Tongue (tissue), 2 donors: ENCODE results near the gene TPPP3. TPM values are rescaled to one million over a fixed set of nuclear protein-coding genes. Genes with fewer than 3 reads are reported as not detected.
"Not testable (repeated sequence)": the region's sequence is repeated elsewhere in the genome, so short reads cannot be mapped to it uniquely, and the experiment has no call there.

Source experiments
- DNase-seq: peaks from one replicate; pipeline ENCODE4 v3.0.0-alpha.2; 2015
- total RNA-seq: library from RNA; depleted of rRNA; stranded (reverse); fragments of >200 nt; gene quantifications from one replicate; pipeline ENCODE4 v1.2.3, GENCODE V29; 2014

Gene TPPP3
- total RNA-seq, 1 donor from 2014 or later: 135 TPM

DNA sequence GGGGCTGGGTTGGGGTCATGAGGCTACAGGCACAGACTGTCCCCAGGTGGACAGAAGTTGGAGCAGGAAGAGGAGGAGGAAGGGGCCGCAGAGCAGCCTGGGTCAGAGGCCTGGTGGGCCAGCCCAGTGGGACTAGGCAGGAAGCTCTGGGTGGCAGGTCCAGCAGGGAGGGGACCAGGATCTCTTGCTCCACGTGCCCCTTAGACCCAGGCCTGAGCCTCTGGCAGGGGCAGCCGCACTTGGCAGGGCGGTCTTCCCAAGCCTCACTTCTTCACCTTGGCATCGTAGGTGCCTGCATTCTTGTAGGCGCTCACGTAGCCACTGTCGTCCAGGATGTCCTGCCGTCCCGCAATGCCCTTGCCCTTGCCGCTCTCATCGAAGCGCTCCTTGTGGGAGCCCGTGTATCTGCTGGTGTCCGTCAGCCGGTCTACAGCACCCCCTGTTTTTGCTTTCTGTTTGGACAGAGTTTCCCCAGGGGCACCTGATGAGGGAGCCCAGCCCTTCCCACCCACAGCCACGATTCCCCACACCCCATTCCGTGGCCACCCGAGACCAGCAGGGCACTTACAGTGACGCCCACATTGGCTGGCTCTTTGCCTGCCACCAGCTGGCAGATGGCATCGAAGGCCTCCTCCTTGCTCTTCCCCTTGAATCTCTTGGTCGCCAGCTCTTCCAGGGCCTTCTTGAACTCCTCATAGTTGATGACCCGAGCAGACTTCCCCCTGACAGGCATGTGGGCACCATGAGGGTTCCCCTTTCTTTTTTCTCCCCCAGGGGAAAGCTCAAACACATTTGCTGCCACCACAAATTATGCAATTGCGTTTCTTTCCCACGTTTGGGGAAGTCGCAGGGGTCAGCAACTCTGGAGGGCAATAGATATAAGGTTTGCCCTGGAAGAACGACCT, 3.1 kb downstream of the TPPP3 start:
- peak; percentile 68 for DNase-seq

DNA sequence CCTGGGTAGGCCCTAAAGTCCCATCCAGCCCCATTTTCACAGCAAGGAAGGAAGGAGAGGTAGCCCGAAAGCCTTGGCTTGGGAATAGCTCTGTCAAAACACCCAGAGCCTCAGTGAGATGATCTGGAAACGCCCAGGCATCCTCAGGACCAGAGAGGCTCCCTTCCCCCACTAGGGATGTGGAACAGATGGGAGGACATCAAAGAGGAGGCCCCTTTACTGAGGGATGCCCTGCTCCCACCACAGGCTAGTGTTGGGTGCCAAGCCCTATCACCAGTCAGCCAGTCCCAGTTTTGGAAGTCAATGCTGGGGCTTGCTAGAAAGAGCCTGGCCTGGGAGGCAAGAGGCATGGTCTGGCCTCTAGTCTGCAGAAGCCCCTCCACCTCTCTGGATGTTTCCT, 4.7 kb downstream of the TPPP3 start:
- no peak for DNase-seq

DNA sequence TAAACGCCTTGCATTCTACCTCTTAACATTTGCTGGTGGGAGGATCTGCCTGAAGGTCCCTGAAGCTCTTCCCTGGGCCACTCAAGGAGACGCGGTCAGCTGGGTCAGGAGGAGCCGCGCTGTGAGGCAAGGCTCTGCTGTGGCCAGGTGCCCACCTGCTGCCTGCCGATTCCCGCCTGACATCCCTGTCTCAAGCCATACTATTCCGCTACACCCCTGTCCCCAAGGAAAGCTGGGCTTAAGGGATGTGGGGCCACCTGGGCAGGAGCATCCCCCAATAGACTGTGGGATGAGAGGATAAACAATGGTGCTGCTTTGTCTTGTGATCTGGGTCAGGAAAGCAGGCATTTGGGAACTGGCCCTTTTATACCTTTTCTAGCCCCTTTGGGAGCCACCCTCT, 5.1 kb downstream of the TPPP3 start:
- DNase-seq: no peak

DNA sequence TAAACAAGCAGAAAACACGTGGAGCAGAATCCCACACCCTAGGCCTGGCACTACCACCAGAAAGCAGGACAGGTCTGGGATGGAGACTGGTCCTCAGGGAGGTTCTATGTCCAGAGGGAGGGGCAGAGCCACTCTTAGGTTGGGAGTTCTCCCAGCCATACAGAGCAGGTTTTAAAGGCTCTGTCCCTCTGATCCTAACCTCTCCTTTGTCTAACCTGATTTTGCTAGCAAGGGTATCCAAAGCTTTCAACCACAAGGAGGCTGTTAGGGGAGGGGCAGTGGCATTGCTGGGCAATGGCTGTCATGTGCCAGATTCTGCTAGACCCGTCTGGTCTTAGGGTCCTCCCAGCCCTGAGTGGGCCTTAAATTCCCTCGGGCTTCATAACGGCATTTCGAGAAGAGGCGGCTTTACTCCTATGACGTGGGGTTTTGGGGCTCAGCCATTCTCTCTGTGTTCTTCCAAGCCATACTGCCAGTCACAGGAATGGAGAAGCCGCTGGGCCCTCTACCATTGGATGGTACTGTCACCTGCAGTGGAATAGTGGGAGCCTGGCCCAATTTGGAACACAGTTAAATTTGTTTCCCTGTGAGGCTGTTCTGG, 5.7 kb downstream of the TPPP3 start:
- no peak for DNase-seq

DNA sequence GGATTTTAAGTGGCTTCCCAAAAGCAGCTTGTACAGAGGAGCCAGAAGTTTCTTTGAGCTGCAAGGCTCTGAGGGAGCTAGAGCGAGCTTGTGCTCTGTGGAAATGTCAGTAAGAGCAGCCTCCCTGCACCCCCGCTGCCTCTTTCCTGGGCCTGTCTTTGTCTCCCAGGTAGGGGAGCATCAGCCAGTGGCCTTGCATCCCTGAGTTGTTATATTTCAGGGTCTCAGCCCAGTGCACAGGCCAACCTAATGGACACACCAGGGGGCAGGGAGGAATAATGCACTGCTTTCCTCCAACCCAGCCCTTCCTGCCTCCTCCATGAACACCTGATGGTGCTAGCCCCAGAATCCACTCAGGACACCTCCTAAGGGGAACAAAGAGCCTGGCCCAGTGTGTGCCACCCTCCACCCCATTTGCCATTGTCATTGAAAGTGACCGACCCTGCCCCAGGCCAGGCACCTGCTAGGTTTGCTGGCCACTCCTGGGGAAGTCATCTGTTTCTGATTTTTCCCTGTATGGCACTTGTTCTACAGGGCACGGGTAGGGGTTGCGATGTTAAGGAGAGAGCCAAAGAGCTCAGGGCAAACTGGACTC, 6.3 kb downstream of the TPPP3 start:
- no peak for DNase-seq

DNA sequence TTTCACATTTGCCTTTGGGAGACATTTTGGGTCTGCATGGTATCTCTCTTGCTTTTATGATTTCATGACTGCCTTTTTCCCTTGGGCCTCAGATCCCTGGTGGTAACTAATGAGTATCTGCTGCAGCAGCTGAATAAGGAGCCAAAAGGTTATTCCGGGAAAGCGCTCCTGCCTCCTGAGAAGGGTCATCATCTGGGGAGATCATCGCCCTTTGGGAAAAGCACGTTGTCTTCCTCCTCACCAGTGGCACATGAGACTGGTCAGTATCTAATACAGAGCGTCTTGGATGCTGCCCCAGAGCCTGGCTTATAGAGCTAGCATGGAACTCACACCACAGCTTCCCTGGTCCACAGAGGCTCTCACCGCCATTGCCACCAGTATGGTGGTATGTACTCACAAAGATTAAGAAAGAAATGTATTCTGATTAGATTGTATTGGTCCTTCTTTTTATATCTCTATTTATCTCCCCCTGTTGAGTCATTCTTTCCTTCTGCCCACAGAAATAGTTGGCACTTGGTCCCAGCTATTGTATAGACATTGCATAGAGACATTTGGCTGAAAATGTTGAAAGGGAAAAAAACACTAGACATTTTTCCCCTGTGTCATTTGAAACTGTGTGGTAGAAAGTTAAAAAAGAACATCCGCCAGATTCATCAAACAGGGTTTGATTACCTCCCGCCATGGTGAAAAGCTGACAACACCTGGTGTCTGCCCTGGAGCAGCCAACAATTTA, 8.4 kb downstream of the TPPP3 start:
- no peak for DNase-seq

DNA sequence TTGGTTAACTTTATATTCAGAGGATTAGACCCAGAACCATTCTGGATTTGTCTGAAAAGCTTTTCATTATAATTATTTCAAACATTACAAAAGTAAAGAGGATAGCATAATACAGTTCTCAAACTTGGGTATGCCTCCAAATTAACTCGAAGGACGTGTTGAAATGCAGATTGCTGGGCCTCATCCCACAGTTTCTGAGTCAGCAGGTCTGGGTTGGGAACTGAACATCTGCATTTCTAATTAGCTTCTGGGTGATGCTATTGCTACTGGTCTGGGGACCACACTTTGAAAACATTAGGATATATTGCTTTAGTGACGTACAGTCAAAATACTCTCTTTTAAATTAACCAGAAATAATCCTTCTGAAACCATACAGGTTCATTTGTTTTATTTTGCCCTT, 10.0 kb downstream of the TPPP3 start:
- no peak for DNase-seq

DNA sequence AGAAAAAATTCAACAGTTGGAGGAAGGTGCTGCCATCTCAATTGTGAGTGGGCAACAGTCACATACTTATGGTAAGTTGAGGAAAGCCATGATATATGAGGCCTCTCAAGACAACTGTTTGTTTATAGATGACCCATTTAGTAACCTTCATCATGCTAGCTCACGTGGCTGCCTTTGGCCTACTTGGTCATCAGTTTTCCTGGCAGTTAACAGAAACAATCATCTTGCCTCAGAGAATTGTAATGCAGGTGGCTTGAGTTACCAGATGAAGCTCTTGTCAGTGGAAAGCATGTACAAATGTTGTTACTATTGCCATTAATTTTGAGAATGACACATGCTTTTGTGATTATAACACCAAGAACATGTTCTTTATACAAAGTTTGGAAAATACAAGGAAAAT, 14.7 kb downstream of the TPPP3 start:
- no peak for DNase-seq

DNA sequence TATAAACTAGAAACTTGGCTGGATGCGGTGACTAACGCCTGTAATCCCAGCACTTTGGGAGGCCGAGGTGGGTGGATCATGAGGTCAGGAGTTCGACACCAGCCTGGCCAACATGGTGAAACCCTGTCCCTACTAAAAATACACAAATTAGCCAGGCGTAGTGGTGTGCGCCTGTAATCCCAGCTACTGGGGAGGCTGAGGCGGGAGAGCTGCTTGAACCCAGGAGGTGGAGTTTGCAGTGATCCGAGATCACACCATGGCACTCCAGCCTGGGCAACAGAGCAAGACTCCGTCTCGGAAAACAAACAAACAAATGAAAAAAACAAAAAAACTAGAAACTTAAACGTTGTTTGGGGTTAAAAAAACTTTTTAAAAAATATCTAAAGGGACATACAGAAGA, 17.3 kb downstream of the TPPP3 start:
- DNase-seq: not testable (repeated sequence)

DNA sequence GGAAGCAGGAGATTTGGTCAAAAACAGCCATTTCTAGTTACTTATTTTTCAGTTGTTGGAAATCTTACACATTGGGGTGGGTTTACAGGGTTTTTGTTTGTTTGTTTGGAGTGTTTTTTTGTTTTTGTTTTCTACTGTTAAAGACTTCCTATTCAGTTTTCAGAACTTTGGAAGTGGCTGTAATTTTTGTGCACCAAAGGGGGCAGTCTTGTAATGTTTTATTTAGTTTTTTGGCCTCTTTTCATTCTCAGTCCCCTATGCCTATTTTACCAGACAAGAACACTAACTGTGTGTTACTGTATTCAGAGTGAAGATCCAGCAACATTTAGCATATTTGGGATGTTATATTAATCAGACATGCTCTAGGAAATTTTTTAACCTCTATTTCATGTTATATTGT, 20.6 kb downstream of the TPPP3 start:
- DNase-seq: peak; percentile 77

DNA sequence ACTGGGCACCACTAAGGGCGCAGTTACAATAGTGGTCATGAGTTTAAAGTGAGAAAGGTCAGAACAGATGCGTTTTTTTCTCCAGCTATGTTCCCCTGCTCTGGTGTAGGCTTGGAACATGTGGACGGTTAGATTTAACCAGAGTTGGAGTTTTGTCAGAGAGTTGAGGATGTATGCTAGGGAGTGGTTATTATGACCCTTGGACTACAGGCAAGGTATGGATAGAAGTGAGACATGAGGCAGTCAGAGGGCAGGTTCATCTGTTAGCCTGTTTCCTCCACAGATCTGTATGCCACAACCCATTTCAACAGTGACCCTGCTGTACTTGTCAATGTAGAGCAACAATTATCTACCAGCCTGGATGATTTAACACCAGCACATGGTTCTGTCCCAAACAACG, 22.6 kb downstream of the TPPP3 start:
- DNase-seq: no peak

DNA sequence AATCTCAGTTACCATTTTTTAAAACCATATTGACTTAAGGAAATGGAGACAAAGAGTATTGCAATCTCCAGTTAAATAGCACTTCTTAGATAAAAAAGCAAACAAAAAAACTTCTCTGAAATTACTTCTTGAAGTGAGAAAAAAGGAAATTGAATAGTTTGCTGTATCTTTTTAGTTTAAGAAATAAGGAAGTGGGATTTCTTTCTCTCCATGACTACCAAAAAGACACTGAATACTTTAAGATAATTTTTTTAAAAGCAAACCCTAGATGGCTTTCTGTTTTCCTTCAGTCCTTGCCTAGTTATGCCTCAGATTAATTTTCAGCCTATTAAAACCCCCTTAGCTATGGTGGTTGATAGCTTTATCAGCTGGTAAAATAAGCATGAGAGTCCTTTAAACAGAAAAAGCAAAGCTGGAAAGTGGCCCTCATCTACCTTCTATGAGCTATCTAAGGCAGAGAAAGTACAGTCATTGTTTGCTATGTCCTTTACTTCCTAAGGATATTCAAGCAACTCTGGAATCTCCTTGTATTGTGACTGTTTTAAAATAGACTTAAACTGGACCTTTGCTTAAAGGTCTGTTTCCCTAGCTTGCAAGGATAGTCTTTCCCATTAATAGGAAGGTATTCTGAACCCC, 28.6 kb downstream of the TPPP3 start:
- no peak for DNase-seq

DNA sequence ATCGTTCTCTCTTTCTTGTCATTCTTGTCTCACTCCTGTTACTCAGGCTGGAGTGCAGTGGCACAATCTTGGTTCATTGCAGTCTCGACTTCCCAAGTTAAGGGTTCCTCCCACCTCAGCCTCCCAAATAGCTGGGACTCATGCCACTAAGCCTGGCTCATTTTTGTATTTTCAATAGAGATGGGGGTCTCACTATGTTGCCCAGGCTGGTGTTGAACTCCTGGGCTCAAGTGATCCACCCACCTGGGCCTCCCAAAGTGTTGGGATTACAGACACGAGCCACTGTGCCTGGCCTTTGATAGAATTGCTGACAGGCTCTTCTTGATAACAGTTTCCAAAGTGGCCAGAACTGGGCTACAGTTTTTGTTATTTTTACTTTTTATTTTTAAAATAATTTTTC, 32.3 kb downstream of the TPPP3 start:
- DNase-seq: no peak

DNA sequence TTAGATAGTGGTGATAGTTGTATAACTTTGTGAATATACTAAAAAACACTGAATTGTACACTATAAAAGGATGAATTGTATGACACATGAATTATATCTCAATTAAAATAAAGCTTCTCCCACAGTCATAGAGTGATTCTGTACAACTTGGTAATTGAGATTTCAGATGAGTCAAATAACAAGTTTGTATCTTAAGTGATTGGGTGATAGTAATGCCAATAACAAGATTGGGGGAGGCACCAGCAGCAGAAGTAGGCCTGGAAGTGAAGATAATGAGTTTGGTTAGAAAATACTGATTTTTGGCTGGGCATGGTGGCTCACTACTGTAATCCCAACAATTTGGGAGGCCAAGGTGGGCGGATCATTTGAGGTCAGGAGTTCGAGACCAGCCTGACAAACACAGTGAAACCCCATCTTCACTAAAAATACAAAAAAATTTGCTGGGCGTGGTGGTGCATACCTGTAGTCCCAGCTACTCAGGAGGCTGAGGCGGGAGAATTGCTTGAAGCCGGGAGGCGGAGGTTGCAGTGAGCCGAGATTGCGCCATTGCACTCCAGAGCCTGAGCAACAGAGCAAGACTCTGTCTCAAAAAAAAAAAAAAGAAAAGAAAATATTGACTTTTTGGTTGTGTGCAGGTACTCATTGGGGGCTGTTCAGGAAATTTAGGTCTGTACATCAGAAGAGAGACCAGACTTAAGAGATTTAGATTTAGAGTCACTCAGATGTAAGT, 33.6 kb downstream of the TPPP3 start:
- not testable (repeated sequence) for DNase-seq

DNA sequence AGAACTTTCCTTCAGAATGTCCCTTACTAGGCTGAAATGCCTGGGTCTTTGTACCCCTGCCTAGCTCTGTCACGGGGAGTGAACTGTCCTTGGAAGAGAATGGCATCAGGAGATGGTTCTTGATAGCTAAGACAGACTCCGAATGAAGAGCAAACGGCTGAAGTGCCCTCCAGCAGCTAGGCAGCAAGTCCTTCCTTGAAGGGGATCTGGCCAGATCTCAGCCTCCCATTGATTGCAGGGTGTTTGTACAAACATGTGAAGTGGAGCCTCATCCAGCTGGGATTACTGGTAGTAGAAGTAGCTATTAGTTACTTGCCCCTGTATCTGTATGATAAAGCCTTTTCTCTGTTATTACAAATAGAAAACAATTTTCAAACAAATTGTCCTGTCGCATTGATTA, 35.7 kb downstream of the TPPP3 start:
- no peak for DNase-seq

DNA sequence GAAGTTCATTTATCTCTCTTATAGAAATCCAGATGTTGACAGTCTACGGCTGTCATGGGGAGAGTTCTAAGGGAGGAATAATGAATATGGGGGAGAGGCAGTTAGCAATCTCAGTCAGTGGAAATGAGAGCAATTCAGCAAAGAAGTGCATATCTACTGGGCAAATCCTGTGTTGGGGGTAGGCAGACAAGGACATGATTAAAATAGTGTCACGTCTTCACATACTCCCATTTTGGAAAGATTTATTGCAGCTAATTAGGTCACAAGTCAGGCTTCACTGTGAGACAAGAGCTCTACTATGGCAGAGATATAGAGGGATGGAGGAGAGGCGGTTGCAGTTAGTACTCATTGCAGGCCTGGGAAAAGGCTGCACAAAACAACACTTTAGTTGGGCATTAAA, 36.9 kb downstream of the TPPP3 start:
- DNase-seq: no peak

DNA sequence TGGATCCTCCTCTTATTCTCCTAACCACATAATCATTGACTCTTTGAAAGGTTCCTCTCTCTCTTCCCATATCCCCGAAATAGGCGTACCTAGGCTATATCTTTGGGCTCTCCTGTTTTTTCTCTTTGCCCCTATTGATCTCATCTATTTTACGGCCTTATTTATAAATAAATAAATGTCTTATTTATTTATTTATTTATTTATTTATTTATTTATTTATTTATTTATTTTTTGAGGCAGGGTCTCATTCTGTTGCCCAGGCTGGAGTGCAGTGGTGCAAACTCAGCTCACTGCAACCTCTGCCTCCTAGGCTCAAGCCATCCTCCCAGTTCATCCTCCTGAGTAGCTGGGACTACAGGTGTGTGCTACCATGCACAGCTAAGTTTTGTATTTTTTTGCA, 40.8 kb downstream of the TPPP3 start:
- not testable (repeated sequence) for DNase-seq

DNA sequence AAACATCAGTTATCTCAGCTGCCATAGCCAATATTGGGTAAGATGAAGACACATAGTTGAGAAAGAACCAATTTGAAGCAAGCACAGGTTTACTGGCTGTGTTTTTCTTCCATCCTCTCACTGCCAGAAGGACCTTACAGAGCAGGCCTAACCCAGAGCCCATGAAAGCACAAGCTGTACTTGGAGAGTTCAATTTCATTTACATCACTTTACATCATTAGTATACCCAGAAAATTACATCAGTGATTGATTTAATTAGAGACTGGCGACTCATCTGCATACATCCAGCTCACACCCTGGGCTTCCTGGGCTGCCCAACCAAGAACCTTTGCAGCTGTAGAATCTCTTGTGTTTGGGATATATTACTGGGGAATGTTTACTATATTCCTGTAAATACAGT, 43.0 kb downstream of the TPPP3 start:
- DNase-seq: no peak

DNA sequence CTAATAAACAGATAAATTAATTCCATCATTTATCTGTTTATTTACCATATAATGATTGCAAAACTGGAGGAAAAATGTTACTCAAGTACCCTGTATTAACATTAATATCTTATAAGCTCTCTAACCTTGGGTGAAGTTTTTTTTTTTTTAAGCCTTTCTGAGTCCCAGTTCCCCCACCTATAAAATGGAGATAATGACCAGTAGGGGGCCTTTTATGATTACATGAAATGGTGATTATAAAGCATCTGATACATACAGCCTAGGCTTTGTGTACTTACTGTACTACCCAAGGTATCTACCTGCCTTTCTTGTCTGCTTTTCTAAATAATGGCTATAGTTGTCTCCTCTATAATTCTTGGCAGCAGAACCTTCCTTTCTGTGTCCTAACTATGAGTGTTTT, 44.1 kb downstream of the TPPP3 start:
- peak; percentile 27 for DNase-seq

DNA sequence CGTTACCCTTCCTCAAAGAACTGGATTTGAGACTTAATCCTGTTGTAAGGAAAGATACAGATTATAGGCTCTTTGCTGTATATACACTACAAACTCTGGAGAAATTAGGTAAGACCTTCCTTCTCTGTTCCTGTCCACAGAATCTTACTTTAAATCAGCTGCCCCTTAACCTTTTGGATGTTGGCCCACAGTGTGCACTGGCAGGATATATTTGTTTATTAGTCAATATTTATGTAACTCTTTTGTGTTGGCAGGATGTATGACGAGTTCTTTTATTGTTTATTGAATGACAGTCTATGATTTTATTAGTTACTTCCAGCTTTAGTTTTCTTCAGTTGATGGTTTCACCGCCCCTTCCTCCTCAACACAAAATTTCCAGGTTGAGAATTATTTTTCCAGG, 47.0 kb downstream of the TPPP3 start:
- no peak for DNase-seq

DNA sequence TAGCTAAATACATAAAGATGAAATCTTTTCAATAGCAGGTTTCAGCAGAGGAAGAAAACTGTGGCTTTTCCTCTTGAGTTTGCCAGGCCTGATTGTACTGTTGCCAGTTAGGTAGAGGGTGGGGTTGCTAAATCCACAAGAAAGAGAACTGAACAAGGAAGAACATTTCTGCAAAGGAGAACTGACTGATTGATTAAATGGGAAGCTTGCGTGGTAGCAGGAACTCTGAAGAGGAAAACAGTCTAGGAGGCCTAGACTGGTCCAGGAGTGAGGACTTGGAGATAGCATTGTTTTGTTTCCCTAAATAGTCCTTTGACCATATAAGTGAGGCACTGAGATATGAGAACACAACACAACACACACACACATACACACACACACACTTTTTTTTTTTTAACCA, 47.9 kb downstream of the TPPP3 start:
- DNase-seq: no peak

DNA sequence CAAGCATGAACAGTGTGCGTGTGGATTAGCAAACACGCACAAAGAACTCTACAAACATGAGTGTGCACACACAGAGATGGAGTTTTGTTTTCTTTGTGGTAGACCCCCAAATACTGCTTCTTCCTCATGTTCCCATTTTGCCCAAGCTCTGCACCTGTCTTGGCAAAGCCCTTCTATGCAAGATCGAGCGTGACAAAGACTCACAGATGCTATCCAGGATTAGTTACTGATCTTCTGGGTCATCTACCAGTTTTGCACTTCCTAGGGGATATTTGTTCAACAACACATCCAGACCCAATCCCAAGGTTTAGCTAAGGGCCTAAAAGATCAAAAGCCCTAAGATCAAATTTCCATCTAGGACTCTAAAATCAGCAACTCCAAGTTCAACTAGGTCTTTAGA, 50.7 kb downstream of the TPPP3 start:
- DNase-seq: no peak
